Measurements from ENCODE around the gene SLC8A1. TPM values are rescaled to one million over a fixed set of nuclear protein-coding genes. Genes with fewer than 3 reads are reported as not detected.

Gene SLC8A1
- total RNA-seq, 1 donor, result 39.1 TPM

DNA sequence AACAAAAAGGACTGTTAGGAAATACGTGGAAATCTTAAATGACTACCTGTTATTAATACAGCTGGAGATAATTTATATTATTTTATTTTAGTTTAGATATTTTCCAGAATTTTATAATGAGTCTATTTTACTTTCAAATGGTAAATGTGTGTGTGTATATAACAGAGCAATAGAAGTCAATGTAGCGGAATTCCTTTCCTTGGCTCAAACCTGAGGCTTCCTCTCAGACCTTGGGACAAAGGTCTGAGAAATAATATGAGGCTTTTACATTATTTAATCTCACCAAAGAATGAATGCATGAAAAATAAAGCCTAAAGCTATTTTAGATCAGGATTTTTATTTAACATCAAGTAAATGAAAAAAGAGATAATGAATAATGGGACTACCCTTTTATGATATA, 65.7 kb downstream of the SLC8A1 start:
- H3K4me3 ChIP-seq (ENCODE audit: low read depth, low read length), result no peak overlapping the region
- TF ChIP-seq, protein P1, sequence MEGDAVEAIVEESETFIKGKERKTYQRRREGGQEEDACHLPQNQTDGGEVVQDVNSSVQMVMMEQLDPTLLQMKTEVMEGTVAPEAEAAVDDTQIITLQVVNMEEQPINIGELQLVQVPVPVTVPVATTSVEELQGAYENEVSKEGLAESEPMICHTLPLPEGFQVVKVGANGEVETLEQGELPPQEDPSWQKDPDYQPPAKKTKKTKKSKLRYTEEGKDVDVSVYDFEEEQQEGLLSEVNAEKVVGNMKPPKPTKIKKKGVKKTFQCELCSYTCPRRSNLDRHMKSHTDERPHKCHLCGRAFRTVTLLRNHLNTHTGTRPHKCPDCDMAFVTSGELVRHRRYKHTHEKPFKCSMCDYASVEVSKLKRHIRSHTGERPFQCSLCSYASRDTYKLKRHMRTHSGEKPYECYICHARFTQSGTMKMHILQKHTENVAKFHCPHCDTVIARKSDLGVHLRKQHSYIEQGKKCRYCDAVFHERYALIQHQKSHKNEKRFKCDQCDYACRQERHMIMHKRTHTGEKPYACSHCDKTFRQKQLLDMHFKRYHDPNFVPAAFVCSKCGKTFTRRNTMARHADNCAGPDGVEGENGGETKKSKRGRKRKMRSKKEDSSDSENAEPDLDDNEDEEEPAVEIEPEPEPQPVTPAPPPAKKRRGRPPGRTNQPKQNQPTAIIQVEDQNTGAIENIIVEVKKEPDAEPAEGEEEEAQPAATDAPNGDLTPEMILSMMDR (IDR thresholded peaks at IDR 0.05; ENCODE audit: insufficient read depth, low read length), result no peak
- no peak for DNase-seq (ENCODE audit: low read depth)

DNA sequence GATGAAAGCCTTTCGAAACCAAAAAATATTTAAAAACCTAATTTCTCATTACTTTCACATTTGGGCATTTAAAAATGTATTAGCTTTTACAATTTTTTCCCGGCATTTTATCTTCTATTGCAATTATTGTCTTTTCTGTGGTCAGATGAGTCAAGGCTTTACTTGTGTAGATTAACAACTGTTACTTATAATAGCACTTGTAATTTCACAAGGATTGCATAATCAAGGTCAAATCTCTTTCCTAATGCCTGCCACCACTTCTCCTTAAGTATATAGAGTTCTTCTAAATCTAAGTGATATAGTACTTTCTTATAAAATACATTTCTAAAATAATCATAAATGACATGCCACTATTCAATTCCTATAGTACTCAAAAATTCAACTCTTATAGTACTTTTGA, 67.2 kb downstream of the SLC8A1 start:
- TF ChIP-seq, protein P1 (IDR thresholded peaks at IDR 0.05; ENCODE audit: insufficient read depth, low read length), result no peak
- H3K4me3 ChIP-seq (ENCODE audit: low read depth, low read length), result no peak overlapping the region

DNA sequence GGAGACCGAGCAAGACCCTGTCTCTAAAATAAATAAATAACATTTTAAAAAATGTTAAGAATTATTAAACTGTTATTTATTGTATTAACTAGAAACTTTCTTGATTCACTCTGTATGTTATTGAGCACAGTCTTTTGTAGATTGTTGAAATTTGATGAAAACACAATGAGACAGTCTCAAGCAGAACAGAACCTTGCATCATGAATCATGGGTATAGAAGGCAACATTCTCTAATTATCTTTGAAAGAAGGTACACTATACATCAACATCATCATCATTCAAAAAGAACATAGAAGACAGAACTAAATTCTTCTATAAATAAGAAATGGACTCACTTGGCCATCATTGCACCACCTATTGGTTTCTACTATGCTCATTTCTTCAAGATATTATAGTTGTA, 67.7 kb downstream of the SLC8A1 start:
- no peak overlapping the region for H3K4me3 ChIP-seq (ENCODE audit: low read depth, low read length)
- DNase-seq (ENCODE audit: low read depth), result no peak
- TF ChIP-seq, protein P1 (IDR thresholded peaks at IDR 0.05; ENCODE audit: insufficient read depth, low read length), result no peak

More for the DNA sequence above, 67.2 kb downstream of the SLC8A1 start:
- DNase-seq (ENCODE audit: low read depth), result peak; percentile 92

DNA sequence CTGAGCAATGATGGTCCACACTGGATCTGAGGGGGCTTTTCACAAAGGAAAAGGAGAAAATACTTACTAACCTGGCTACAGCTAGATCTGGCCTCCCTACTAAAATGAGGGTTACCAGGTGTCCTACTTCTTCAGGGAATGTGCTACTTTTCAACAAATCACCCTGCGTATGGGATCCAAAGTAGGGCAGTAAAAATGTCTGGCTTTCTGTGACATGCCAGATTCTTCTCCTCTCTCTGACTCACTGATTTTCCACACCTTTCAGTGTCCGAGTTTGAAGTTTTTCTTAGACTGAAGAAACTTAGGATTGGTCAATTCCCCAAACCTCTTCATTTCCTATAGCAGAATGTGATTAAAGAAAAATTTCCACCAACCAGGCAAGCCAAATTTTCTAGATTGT, 71.2 kb downstream of the SLC8A1 start:
- DNase-seq (ENCODE audit: low read depth), result no peak
- no peak overlapping the region for H3K4me3 ChIP-seq (ENCODE audit: low read depth, low read length)
- TF ChIP-seq, protein P1 (IDR thresholded peaks at IDR 0.05; ENCODE audit: insufficient read depth, low read length), result no peak

DNA sequence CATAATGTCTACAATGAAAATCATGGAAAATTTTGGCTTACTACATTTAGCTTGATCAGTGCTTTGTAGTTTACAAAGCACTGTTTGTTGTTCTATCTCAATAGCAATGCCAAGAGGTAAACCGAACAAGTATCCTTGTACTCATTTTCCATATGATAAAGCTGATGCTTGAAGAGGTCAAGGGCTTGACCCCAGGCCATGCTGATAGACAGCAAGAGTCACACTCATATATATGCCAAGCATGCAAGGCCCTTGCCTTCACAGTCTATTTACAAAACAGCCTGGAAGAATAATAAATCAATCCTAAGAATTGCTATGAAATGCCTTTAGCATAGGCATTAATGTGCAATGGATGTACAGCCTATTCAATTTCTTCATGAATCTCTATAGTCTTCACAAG, 71.8 kb downstream of the SLC8A1 start:
- no peak overlapping the region for H3K4me3 ChIP-seq (ENCODE audit: low read depth, low read length)
- DNase-seq (ENCODE audit: low read depth), result no peak
- TF ChIP-seq, protein P1 (IDR thresholded peaks at IDR 0.05; ENCODE audit: insufficient read depth, low read length), result no peak

DNA sequence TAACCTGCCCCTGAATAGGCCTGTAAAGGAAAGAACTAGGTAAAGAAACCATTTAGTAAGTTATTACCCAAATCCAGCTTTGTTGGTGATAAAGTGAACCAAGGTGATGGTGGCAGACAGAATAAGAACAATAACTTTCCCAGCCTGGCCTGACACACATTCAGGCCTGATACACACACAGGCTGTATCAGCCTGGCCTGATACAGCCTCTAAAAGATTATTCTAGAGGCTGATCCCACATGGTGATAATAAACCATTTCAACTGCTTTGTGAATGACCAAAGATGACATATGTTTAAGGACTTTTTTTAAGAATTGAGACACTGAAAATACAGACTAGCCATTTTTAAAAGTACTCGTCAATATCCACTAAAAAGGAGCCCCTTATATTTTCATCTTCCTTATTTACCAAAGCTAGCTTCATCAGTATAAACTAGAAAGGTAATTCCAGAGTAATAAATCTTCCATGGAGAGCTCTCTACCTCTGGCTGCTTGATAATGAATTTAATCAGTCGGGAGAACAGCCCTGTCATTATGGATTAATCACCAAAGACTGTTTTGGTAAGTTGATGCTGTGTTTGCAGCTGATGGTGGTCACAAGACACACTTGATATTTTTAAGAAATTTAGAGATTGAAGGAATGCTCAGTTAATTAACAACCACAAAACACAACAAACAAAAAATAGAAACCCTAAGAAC, 77.2 kb downstream of the SLC8A1 start:
- no peak overlapping the region for H3K4me3 ChIP-seq (ENCODE audit: low read depth, low read length)
- DNase-seq (ENCODE audit: low read depth), result no peak
- TF ChIP-seq, protein P1 (IDR thresholded peaks at IDR 0.05; ENCODE audit: insufficient read depth, low read length), result no peak

DNA sequence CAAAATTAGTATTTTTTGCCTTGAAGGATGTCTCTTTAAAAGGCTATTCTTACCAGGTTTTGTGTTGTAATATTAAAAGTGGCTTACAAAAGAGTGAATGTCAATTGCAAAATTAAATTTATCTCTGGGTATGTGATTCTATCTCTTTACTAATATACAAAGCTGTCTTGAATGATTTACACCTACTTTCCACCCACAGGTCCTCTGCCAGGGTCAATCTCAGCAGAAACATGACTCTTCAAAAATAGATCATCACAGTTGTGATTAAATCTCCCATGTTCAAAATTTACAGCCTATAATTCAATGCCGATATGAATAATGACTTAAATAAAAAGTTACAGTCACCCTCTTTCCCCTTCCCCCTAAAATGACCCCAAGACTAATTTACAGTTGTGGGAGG, 78.8 kb downstream of the SLC8A1 start:
- TF ChIP-seq, protein P1 (IDR thresholded peaks at IDR 0.05; ENCODE audit: insufficient read depth, low read length), result no peak
- H3K4me3 ChIP-seq (ENCODE audit: low read depth, low read length), result no peak overlapping the region
- DNase-seq (ENCODE audit: low read depth), result no peak
